GM21360 (cell line): ENCODE measurements around the gene GDA.
"Not testable (repeated sequence)": the region's sequence is repeated elsewhere in the genome, so short reads cannot be mapped to it uniquely, and the experiment has no call there.

Experiments used
- ATAC-seq: cut with Tn5 transposase; IDR thresholded peaks from one replicate; pipeline ENCODE4 v1.9.1; 2021; ENCODE audit warnings: mild to moderate bottlenecking, moderate library complexity; ENCODE audit not compliant: unreplicated experiment

GDA gene

GRCh38 chr9:72274441-72274840 lies 125.2 kb downstream of the GDA start:
- no peak for ATAC-seq

GRCh38 chr9:72274916-72275315 lies 125.7 kb downstream of the GDA start:
- no peak for ATAC-seq

- ATAC-seq = no peak
Observed at GRCh38 chr9:72276429-72276828, 127.2 kb downstream of the GDA start.

GRCh38 chr9:72278959-72279358 lies 129.7 kb downstream of the GDA start:
- ATAC-seq = peak; percentile 56

GRCh38 chr9:72280913-72281500 lies 131.8 kb downstream of the GDA start:
- peak; percentile 78 for ATAC-seq

GRCh38 chr9:72289401-72289800 lies 140.2 kb downstream of the GDA start:
- ATAC-seq = no peak

GRCh38 chr9:72290311-72290710 lies 141.1 kb downstream of the GDA start:
- ATAC-seq = no peak

- not testable (repeated sequence) for ATAC-seq
Observed at GRCh38 chr9:72291576-72291975, 142.3 kb downstream of the GDA start.

- no peak for ATAC-seq
Observed at GRCh38 chr9:72292256-72292682, 143.0 kb downstream of the GDA start.

- no peak for ATAC-seq
Observed at GRCh38 chr9:72292874-72293607, 143.8 kb downstream of the GDA start.

GRCh38 chr9:72294936-72295335 lies 145.7 kb downstream of the GDA start:
- ATAC-seq = no peak

GRCh38 chr9:72297516-72297915 lies 148.3 kb downstream of the GDA start:
- ATAC-seq = no peak

- ATAC-seq = no peak
Observed at GRCh38 chr9:72299017-72299603, 149.9 kb downstream of the GDA start.

GRCh38 chr9:72300873-72301272 lies 151.6 kb downstream of the GDA start:
- ATAC-seq = no peak
